ENCODE data around the gene RUNDC3A.

RUNDC3A gene

GRCh38 chr17:44308320-44308818 lies at the start of gene RUNDC3A:
Gene RUNDC3A (plus strand): TSS chr17:44308601. CDS start chr17:44308833, 232 bp downstream.
- no peak for DNase-seq (ENCODE audit: low spot score)

- DNase-seq (ENCODE audit: low spot score) = no peak
Measured at GRCh38 chr17:44258811-44259351, 49.5 kb upstream of the RUNDC3A start.

GRCh38 chr17:44260296-44260695 lies 48.1 kb upstream of the RUNDC3A start:
- DNase-seq (ENCODE audit: low spot score) = no peak

GRCh38 chr17:44262654-44263225 lies 45.7 kb upstream of the RUNDC3A start:
- DNase-seq (ENCODE audit: low spot score) = no peak

GRCh38 chr17:44263345-44263902 lies 45.0 kb upstream of the RUNDC3A start:
- DNase-seq (ENCODE audit: low spot score) = no peak

- no peak for DNase-seq (ENCODE audit: low spot score)
Measured at GRCh38 chr17:44266402-44267164, 41.8 kb upstream of the RUNDC3A start.

- no peak for DNase-seq (ENCODE audit: low spot score)
Measured at GRCh38 chr17:44267165-44267455, 41.3 kb upstream of the RUNDC3A start.

GRCh38 chr17:44267818-44268490 lies 40.4 kb upstream of the RUNDC3A start, which contains the start of gene SLC4A1:
Gene SLC4A1 (minus strand): TSS chr17:44268135. CDS start chr17:44262866, 5,269 bp downstream.
- no peak for DNase-seq (ENCODE audit: low spot score)

GRCh38 chr17:44268709-44269534 lies 39.5 kb upstream of the RUNDC3A start:
- DNase-seq (ENCODE audit: low spot score) = no peak

- DNase-seq (ENCODE audit: low spot score) = no peak
Measured at GRCh38 chr17:44269535-44270240, 38.7 kb upstream of the RUNDC3A start.

GRCh38 chr17:44272321-44272951 lies 36.0 kb upstream of the RUNDC3A start:
- no peak for DNase-seq (ENCODE audit: low spot score)

- DNase-seq (ENCODE audit: low spot score) = no peak
Measured at GRCh38 chr17:44272954-44273353, 35.4 kb upstream of the RUNDC3A start.

GRCh38 chr17:44273607-44274006 lies 34.8 kb upstream of the RUNDC3A start:
- DNase-seq (ENCODE audit: low spot score) = no peak

GRCh38 chr17:44277976-44278375 lies 30.4 kb upstream of the RUNDC3A start:
- no peak for DNase-seq (ENCODE audit: low spot score)

GRCh38 chr17:44279346-44279665 lies 29.1 kb upstream of the RUNDC3A start:
- no peak for DNase-seq (ENCODE audit: low spot score)

GRCh38 chr17:44279666-44280391 lies 28.6 kb upstream of the RUNDC3A start:
- no peak for DNase-seq (ENCODE audit: low spot score)

GRCh38 chr17:44280392-44280937 lies 27.9 kb upstream of the RUNDC3A start:
- no peak for DNase-seq (ENCODE audit: low spot score)

- no peak for DNase-seq (ENCODE audit: low spot score)
Measured at GRCh38 chr17:44281570-44281969, 26.8 kb upstream of the RUNDC3A start.

GRCh38 chr17:44282264-44282663 lies 26.1 kb upstream of the RUNDC3A start:
- no peak for DNase-seq (ENCODE audit: low spot score)
